Caki2 (cell line): ENCODE results near the gene NUP54. TPM values are rescaled to one million over a fixed set of nuclear protein-coding genes. Genes with fewer than 3 reads are reported as not detected.

Experiments
- DNase-seq: peaks from one replicate; pipeline ENCODE4 v3.0.0-alpha.2; 2015; ENCODE audit warnings: low read depth
- in situ Hi-C: cut with HindIII; loops from 2 replicates; pipeline ENCODE4 v1.10.0; 2016; ENCODE audit warnings: low sequenced_read_pairs, low pct_unique_long_range_greater_than_20kb, mixed read lengths
- total RNA-seq: library from RNA; depleted of rRNA; stranded (reverse); fragments of >200 nt; shearing (Covaris generic); gene quantifications from 2 replicates; pipeline ENCODE4 v1.2.3, GENCODE V29; 2014; ENCODE audit warnings: low replicate concordance; rRNA removed

NUP54 gene
- 38.6 and 51.8 TPM in 2 replicates for total RNA-seq

GRCh38 chr4:76148142-76148865, at the start of gene NUP54:
NUP54 (minus strand) TSS chr4:76148397; CDS start chr4:76148374, 23 bp downstream.
- peak; percentile 91 for DNase-seq
- in situ Hi-C loops: no loop called here

GRCh38 chr4:76197031-76197743, 49.0 kb upstream of the NUP54 start:
- DNase-seq: no peak
- in situ Hi-C loops: no loop called here

GRCh38 chr4:76196376-76196775, 48.2 kb upstream of the NUP54 start:
- in situ Hi-C loops: no loop called here
- no peak for DNase-seq

GRCh38 chr4:76195326-76195725, 47.1 kb upstream of the NUP54 start:
- in situ Hi-C loops: no loop called here
- no peak for DNase-seq

- in situ Hi-C loops: no loop called here
- DNase-seq: peak; percentile 14
Observed at GRCh38 chr4:76194325-76194724, 46.1 kb upstream of the NUP54 start.

- no peak for DNase-seq
- in situ Hi-C loops: no loop called here
Observed at GRCh38 chr4:76192236-76192635, 44.0 kb upstream of the NUP54 start.

GRCh38 chr4:76188557-76188956, 40.4 kb upstream of the NUP54 start:
- in situ Hi-C loops: no loop called here
- no peak for DNase-seq

- in situ Hi-C loops: no loop called here
- DNase-seq: no peak
Observed at GRCh38 chr4:76188149-76188548, 40.0 kb upstream of the NUP54 start.

- in situ Hi-C loops: no loop called here
Observed at GRCh38 chr4:76187152-76187551, 39.0 kb upstream of the NUP54 start.

GRCh38 chr4:76182463-76182862, 34.3 kb upstream of the NUP54 start:
- in situ Hi-C loops: no loop called here
- DNase-seq: no peak

More at GRCh38 chr4:76187152-76187551, 39.0 kb upstream of the NUP54 start:
- DNase-seq: no peak

- in situ Hi-C loops: no loop called here
- DNase-seq: peak; percentile 50
Observed at GRCh38 chr4:76179398-76180318, 31.5 kb upstream of the NUP54 start.

- in situ Hi-C loops: no loop called here
Observed at GRCh38 chr4:76178296-76178695, 30.1 kb upstream of the NUP54 start.

GRCh38 chr4:76177709-76178108, 29.5 kb upstream of the NUP54 start:
- in situ Hi-C loops: no loop called here
- no peak for DNase-seq

More at GRCh38 chr4:76178296-76178695, 30.1 kb upstream of the NUP54 start:
- DNase-seq: no peak

GRCh38 chr4:76175336-76175735, 27.1 kb upstream of the NUP54 start:
- DNase-seq: no peak
- in situ Hi-C loops: no loop called here

- in situ Hi-C loops: no loop called here
- no peak for DNase-seq
Observed at GRCh38 chr4:76174216-76174615, 26.0 kb upstream of the NUP54 start.

- in situ Hi-C loops: no loop called here
- DNase-seq: no peak
Observed at GRCh38 chr4:76168688-76169087, 20.5 kb upstream of the NUP54 start.

GRCh38 chr4:76166480-76166879, 18.3 kb upstream of the NUP54 start:
- no peak for DNase-seq
- in situ Hi-C loops: no loop called here

- in situ Hi-C loops: no loop called here
- DNase-seq: no peak
Observed at GRCh38 chr4:76160355-76160754, 12.2 kb upstream of the NUP54 start.

GRCh38 chr4:76156635-76157034, 8.4 kb upstream of the NUP54 start:
- in situ Hi-C loops: no loop called here
- no peak for DNase-seq
